ENCODE measurements around the gene SLC38A9.
"Not testable (repeated sequence)": the region's sequence is repeated elsewhere in the genome, so short reads cannot be mapped to it uniquely, and the experiment has no call there.

SLC38A9 gene, protein sequence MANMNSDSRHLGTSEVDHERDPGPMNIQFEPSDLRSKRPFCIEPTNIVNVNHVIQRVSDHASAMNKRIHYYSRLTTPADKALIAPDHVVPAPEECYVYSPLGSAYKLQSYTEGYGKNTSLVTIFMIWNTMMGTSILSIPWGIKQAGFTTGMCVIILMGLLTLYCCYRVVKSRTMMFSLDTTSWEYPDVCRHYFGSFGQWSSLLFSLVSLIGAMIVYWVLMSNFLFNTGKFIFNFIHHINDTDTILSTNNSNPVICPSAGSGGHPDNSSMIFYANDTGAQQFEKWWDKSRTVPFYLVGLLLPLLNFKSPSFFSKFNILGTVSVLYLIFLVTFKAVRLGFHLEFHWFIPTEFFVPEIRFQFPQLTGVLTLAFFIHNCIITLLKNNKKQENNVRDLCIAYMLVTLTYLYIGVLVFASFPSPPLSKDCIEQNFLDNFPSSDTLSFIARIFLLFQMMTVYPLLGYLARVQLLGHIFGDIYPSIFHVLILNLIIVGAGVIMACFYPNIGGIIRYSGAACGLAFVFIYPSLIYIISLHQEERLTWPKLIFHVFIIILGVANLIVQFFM

DNA sequence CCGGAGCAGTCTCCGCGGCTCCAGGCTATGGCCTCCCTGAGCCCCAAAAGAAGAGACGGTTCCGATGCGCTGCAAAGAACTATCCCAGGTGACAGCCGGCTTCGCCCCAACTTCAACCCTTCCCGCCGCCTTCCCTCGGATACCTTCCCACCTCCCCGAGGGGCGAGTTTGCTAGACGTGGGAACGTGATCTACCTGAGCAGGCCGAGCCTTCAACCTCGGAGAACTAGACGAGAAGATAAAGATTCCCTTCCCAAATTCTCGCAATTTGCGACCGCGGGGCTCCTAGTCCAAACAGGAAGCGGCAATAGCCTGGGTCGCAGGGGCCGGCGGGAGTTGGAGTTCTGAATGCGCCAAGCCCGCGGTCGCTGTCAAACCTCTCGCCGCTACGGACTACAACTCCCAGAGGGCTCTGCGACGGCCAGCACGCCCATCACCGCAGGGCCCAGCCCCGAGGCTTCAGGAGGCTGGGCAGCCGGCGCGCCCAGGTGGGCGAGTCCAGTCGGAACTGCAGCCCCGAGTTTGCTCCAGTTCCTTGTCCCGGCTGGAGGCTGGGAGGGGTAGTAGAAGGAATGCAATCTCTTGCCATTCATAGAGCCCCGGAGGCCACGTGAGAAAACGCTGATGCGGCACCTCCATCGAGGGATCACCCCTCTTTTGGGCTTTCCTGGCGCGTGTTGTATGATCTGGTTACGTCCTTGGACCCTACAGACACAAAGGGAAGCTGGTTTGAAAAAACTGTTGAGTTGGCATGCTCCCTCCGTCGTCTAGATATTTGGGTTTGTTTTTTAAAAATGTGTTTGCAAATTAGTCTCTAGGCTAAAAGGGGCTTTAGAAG lies at the start of gene SLC38A9:
SLC38A9 (minus strand) TSS at position 302 of the 837 bp plus-strand sequence. CDS start 14,366 bp downstream, outside the sequence.
- DNase-seq (ENCODE audit: insufficient read length, low spot score) (peak; percentile 73), FAIRE-seq (peak; percentile 90)

DNA sequence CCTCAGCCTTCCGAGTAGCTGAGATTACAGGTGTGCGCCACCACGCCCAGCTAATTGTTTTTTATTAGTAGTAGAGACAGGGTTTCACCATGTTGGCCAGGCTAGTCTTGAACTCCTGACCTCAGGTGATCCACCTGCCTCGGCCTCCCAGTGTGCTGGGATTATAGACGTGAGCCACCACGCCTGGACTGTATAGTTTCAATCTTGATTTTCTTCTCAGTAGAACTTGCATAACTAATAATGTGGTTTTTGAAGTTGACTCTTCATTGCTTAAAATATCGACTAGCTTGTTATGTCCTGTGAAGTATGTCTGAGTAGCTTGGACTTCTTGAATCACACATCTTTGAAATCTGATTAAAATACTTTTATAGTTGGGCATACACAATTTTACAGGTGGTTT lies 49.6 kb upstream of the SLC38A9 start:
- FAIRE-seq; DNase-seq (ENCODE audit: insufficient read length, low spot score): not testable (repeated sequence)

DNA sequence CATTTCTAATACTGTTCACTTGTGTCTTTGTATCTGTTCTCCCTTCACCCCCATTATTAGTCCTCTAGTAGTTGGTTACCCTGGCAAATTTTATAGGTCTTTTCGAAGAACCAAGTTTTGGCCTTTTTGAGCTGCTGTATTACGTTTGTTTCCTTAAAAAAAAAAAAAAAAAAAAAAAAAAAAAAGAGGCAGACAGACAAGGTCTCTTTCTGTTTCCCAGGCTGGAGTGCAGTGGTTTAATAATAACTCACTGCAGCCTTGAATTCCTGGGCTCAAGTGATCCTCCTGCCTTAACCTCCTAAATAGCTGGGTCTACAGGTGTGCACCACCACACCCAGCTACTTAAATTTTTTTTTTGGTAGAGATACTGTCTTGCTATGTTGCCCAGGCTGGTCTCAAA lies 46.6 kb upstream of the SLC38A9 start:
- DNase-seq (ENCODE audit: insufficient read length, low spot score), result no peak
- no peak for FAIRE-seq

DNA sequence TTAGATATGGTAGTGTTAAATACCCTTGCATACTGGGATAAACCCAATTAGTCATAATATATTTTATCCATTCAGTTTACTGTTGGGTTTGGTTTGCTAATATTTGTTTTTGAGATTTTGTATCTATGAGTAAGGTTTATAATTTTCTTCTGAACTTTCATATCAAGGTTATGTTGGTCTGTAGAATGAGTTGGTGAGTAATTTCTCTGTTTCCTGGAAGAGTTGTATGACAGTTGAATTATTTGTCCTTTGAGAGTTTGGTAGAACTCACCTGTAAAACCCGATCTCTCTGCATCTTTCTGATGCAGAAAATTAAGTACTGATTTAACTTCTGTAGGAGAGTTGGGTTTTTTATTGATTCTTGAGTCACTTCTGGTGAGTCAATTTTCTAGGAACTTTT lies 46.1 kb upstream of the SLC38A9 start:
- no peak for FAIRE-seq
- no peak for DNase-seq (ENCODE audit: insufficient read length, low spot score)

DNA sequence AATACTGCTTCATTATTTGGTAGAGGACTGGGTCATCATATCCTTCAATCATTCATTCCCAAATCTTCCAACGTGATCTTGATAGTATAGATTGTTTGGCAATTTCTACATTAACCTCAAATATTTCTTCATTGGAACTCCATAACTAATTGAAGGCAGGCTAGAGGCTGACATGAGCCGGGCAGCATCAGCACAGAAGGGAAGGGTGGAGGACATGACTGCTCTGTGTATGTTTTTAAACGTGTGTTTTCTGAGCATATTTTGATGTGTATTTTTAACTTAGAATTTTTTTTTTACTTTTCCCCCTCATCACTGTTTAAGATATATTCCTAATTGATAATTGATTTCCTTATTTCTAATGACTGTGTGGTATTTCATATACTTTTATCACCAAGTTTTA lies 38.4 kb upstream of the SLC38A9 start:
- DNase-seq (ENCODE audit: insufficient read length, low spot score), result no peak
- no peak for FAIRE-seq

DNA sequence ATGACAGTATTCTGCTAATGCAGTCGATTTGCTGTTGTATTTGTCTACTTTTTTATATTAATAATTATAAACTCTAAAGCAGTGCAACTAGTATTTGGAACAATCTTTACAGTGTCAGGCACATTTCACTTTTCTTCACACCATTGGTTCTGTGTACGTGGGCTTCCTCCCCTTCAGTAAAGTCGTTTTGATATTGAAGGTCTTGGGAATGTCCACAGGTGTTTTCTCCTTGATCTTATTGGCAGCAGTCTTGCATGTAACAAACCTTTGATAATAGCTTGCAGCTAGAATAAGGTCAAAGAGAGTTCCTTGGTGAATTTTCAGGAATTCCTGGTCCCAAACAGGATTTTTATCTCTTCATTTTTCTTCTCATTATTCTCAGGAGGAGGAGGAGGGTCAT lies 37.9 kb upstream of the SLC38A9 start:
- FAIRE-seq, result no peak
- no peak for DNase-seq (ENCODE audit: insufficient read length, low spot score)

DNA sequence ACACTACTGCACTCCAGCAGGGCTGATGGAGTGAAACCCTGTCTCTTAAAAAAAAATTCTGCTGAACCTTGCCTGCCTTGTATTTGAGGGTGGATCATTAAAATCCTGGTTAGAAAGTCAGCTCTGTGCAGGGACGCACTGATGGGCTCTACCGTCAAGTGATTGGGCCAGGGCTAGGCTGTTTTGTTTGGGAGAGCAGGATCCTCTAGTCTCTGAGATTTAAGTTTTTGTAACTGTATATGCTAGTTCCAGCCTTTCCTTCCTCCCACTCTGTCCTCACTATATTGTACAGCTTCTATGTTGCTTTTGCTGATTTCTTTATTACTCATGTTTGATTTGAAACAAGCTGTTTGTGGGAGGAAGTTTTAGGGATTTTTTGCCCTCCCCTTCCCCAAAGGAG lies 37.3 kb upstream of the SLC38A9 start:
- no peak for DNase-seq (ENCODE audit: insufficient read length, low spot score)
- no peak for FAIRE-seq

DNA sequence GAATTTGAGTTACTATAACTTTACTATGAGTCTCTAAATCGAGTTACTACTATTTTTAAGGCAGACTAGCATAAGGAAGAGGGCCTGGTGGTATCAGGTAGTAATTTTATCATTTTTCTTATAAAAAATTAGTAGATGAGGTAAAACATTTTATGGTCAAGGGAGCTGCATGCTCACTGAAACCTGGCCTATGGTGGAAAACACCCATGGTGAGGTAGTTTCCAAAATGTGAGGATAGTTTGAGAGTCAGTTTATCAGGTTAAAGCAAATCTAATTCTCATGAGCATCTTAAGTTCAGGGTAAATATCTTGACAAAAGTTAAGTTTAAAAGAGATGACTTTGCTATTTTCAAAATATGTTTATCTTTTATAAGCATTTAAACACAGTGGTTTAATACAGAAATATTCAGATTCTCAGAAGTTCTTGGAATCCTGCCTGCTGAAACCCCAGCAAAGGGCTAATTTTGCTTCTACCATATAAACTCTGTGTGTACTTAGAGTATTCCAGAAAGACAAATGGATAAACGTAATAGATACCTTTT lies 35.7 kb upstream of the SLC38A9 start:
- no peak for DNase-seq (ENCODE audit: insufficient read length, low spot score)
- no peak for FAIRE-seq

DNA sequence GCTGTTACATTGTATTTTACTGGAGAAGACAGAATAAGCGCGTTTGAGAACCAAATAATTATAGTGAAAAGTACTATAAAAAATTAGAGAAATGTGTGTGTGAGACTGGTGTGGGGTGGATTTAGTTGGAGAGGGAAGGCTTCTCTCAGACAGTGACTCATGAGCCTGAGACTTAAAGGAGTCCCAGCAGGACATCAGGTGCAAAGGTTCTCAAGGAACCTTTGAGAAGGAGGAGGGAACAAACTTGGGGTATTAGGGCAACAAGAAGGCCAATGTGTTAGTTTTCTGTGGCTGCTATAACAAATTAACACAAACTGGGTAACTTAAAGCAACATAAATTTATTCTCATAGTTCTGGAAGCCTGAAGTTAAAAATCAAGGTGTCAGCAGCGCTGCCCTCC lies 30.7 kb upstream of the SLC38A9 start:
- no peak for FAIRE-seq
- no peak for DNase-seq (ENCODE audit: insufficient read length, low spot score)

DNA sequence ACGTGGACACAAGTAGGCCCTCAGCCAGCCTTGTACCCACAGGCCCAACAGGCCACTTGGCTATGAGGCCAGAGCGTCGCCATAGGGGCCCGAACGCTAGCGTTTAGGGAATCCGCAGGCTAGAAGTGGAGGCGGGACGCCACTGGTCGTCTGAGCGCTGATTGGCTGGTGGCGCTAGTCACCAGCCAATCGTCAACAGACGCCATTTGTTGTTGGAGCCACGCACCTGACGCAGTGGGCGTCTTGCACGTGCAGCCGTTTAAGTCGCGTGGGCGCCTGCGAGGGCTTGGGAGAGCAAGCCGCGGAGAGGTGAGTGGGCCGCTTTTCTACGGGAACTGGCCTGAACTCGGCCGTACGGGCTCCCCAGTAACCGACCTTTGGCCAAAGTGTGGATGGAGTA lies 25.7 kb upstream of the SLC38A9 start, which contains the start of gene DDX4:
DDX4 (plus strand) TSS at position 269 of the 400 bp plus-strand sequence. CDS start 903 bp downstream, outside the sequence.
- FAIRE-seq, result no peak
- no peak for DNase-seq (ENCODE audit: insufficient read length, low spot score)

DNA sequence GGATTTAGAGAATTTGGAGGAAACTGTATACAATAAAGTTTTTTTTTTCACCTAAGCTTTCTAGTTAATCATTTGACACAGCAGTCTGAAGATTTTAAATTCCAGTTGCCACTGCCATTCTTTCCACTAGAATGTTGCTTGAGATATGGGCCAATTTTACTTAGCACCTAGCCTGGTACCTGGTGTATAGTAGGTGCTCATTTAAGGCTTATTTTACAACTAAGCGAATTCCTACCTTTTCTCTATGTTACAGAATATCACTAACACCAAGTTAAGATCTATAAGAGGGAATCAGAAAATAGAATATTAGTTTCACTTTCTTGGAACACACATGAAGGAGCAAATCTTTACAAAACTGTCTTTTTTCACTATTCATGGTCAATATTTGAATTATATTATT lies 22.5 kb upstream of the SLC38A9 start:
- no peak for DNase-seq (ENCODE audit: insufficient read length, low spot score)
- FAIRE-seq, result no peak

DNA sequence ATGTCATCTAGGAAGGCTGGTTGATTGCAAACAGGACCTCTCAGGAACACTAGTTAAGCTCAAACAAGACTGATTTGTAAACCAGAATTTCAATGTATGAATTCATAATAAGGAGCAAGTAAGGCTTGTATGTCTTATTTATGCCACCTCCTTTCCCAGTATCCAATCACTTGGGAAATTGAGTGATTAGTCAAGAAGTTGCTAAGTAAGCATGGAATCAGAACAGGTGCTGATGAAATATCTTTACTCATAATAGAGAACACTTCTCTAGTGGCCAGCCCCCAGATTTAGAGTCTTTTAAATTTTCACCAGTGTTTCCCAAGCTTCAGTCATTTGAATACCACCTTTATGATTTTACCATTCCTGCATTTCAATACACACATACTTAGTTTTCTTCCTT lies 20.5 kb upstream of the SLC38A9 start:
- FAIRE-seq (no peak), DNase-seq (ENCODE audit: insufficient read length, low spot score) (no peak)

DNA sequence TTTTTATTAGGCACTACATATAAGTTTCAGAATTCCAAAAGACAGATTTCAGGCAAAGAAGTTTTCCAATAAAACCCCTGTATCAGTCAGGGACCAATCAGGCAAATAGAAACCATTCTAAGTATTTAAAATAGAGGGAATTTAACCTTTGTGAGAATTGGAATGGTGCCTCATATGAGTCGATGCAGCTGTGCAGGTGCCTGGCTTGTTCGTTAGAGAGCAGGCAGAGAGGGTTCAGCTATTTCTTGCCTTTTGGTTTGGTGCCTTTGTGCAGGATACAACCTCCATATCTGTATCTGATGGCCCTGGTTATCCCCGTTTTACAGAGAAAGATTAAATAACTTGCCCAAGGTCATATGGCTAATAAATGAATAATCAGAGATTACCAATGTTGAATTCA lies 19.7 kb upstream of the SLC38A9 start:
- FAIRE-seq (no peak), DNase-seq (ENCODE audit: insufficient read length, low spot score) (no peak)

DNA sequence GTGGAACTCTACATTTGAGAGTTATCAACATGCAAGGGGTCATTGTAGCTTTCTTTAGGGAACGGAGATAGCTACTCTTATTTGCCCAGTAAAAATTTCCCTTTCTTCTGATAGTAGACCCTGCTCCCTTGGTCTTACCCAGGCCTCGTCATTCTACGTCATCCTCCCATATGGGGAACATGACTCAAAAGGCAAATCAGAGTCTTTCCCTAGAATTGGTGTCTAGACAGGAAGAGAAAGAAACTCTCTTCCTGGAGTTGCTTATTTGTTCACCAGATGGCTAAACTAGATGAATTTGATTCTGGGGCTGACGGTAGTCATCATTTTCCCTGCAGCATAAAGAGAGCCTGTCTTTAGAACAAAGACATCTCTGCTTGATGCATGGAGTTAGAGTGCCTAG lies 12.2 kb upstream of the SLC38A9 start:
- DNase-seq (ENCODE audit: insufficient read length, low spot score) (no peak), FAIRE-seq (no peak)

DNA sequence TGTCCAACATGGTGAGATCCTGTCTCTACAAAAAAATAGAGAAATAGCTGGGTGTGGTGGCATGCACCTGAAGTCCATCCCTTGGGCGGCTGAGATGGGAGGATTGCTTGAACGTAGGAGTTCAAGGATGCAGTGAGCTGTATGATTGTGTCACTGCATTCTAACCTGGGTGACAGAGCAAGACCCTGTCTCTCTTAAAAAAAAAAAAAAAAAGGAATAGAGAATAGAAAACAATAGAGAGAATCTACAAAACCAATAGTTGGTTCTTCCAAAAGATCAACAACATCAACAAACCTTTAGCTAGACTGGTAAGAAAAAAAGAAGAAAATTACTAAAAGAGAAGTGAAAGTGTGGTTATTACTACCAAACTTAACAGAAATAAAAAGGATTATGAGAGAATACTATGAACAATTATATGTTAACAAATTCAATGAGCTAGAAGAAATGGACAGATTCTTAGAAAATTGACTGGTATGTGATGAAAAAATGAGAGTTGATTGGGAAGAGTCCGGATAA lies 8.1 kb upstream of the SLC38A9 start:
- DNase-seq (ENCODE audit: insufficient read length, low spot score) (no peak), FAIRE-seq (no peak)

DNA sequence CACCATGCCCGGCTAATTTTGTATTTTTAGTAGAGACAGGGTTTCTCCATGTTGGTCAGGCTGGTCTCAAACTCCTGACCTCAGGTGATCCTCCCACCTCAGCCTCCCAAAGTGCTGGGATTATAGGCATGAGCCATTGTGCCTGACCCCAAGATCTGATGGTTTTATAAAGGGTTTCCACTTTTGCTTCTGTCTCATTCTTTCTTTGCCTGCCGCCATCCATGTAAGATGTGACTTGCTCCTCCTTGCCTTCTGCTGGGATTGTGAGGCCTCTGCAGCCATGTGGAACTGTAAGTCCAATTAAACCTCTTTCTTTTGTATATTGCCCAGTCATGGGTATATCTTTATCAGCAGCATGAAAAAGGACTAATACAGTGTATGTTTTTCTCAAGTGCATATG lies 6.9 kb upstream of the SLC38A9 start:
- FAIRE-seq; DNase-seq (ENCODE audit: insufficient read length, low spot score): not testable (repeated sequence)

DNA sequence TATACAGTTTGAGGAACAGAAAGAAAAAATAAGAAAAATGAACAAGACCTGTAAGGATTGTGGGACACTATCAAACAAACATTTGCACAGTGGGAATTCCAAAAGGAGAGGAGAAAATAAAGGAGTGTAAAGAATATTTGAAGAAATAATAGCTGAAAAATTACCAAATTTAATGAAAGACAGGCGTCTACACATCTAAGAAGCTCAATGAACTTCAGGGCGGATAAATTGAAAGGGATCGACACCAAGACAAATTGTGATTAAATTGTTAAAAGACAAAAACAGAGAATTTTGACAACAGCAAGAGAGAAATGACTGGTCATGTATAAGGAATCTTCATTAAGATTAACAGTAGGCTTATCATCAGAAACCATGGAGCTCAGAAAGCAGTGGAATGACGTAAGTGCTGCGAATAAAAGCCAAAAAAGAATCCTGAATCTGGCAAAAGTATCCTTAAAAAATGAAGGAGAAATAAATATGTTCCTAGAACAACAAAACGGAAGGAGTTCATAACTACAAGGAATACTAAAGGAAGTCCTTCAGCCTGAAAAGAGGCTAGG lies 3.5 kb upstream of the SLC38A9 start:
- no peak for DNase-seq (ENCODE audit: insufficient read length, low spot score)
- no peak for FAIRE-seq

DNA sequence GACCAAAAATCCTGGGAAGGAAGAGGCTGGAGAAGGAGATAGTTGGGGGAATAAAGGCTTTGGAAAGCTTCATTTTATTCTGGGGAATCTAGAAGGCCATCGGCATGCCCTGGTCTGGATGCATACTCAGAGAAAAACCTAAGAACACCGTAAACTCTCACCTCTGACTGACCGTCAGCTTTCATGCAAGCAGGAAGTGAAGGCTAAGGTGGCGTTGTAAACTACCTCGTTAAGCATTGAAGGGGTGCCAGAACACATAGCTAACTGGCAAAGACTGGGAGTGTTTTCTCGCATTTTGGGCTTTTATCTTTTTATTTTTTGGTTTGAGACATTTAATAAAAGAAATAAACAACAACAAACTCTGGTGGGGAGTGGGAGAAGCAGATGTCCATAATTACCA lies 2.6 kb upstream of the SLC38A9 start:
- FAIRE-seq (no peak), DNase-seq (ENCODE audit: insufficient read length, low spot score) (no peak)

DNA sequence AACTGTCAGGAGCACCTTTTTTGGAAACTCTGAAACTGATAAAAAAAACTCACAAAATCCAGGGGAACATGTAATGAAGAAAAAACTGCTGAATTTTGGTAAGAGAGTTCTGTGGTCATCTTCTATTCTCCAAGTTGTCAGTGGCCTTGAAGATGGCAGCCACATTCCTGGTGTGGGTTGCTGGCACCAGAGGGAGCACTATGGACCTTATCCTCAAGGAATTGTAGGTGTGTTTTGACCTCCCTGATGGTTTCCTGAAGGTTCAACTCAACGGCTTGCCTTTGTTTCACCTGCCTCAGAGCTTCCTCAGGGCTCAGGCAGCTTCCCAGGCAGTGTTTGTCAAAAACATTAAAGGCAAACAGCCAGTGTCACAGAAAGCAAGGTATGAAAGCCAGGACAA lies 2.2 kb upstream of the SLC38A9 start:
- no peak for FAIRE-seq
- no peak for DNase-seq (ENCODE audit: insufficient read length, low spot score)

DNA sequence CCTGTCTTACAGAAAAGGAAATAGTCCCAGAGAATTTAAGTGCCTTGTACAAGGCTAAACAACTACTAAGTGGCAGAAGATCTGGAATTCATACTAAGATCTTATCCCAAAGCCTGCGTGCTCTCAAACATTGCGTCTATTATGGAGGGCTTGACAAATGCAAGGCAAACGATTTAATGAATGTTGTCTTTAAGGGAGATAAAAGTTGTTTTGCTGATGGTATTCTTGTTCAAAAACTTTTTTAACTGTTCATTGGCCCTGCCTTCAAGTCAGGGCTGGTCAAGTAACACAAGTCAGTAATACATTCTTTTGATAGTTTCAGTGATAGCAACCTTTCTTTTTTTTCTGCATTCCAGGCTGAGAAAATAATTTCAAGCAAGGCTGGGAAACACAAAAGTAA lies 1.7 kb upstream of the SLC38A9 start:
- DNase-seq (ENCODE audit: insufficient read length, low spot score) (no peak), FAIRE-seq (no peak)
